Neural progenitor cell (in vitro differentiated cells): ENCODE data around the gene HDAC4. TPM values are rescaled to one million over a fixed set of nuclear protein-coding genes. Genes with fewer than 3 reads are reported as not detected.

ENCODE experiments used
- DNase-seq: peaks from one replicate; pipeline ENCODE4 v3.0.0-alpha.2; 2016; ENCODE audit warnings: low spot score
- H2AFZ ChIP-seq: fragments of 200-600 bp; sonication (generic); replicated peaks from 2 replicates; pipeline ENCODE4 v1.6.1; 2016; ENCODE audit warnings: antibody characterized with exemption
- H3F3A ChIP-seq: fragments of 200-600 bp; sonication (generic); 2 replicates; pipeline ENCODE4 v1.6.1; 2016; ENCODE audit warnings: antibody characterized with exemption, low read depth
- H3K27ac ChIP-seq: fragments of 200-600 bp; sonication (generic); 2 replicates; pipeline ENCODE4 v1.5.1; 2016; ENCODE audit warnings: mild to moderate bottlenecking
- H3K27me3 ChIP-seq: fragments of 200-600 bp; sonication (generic); 2 replicates; pipeline ENCODE4 v1.6.1; 2016; ENCODE audit warnings: mild to moderate bottlenecking, moderate library complexity
- H3K36me3 ChIP-seq: fragments of 200-600 bp; sonication (generic); 2 replicates; pipeline ENCODE4 v1.5.1; 2016
- H3K4me1 ChIP-seq: fragments of 200-600 bp; sonication (generic); 2 replicates; pipeline ENCODE4 v1.6.1; 2016; ENCODE audit warnings: mixed run types
- H3K4me2 ChIP-seq: fragments of 200-600 bp; sonication (generic); 2 replicates; pipeline ENCODE4 v1.6.1; 2016
- H3K4me3 ChIP-seq: fragments of 200-600 bp; sonication (generic); 2 replicates; pipeline ENCODE4 v1.5.1; 2016
- H3K79me2 ChIP-seq: fragments of 200-600 bp; sonication (generic); 2 replicates; pipeline ENCODE4 v1.6.1; 2016; ENCODE audit warnings: low read depth
- H3K9ac ChIP-seq: fragments of 200-600 bp; sonication (generic); 2 replicates; pipeline ENCODE4 v1.6.1; 2016
- H3K9me3 ChIP-seq: fragments of 200-600 bp; sonication (generic); 2 replicates; pipeline ENCODE4 v1.5.1; 2016; ENCODE audit warnings: low read depth
- H4K20me1 ChIP-seq: fragments of 200-600 bp; sonication (generic); 2 replicates; pipeline ENCODE4 v1.6.1; 2016; ENCODE audit warnings: low read depth
- H3K27ac Mint-ChIP-seq: 3 replicates; pipeline ENCODE4 v1.8.0; 2021; ENCODE audit warnings: mixed read lengths
- H3K27me3 Mint-ChIP-seq: 2 replicates; pipeline ENCODE4 v1.8.0; 2022; ENCODE audit warnings: low read depth, mild to moderate bottlenecking, inconsistent platforms, moderate library complexity, mixed read lengths; ENCODE audit not compliant: insufficient read depth
- H3K36me3 Mint-ChIP-seq: 3 replicates; pipeline ENCODE4 v1.8.0; 2021; ENCODE audit warnings: mixed read lengths
- H3K4me1 Mint-ChIP-seq: 3 replicates; pipeline ENCODE4 v1.8.0; 2021; ENCODE audit warnings: mixed read lengths
- H3K4me3 Mint-ChIP-seq: 3 replicates; pipeline ENCODE4 v1.8.0; 2021; ENCODE audit warnings: mild to moderate bottlenecking, moderate library complexity, mixed read lengths
- H3K9me3 Mint-ChIP-seq: 3 replicates; pipeline ENCODE4 v1.8.0; 2020; ENCODE audit warnings: mixed read lengths
- EZH2 ChIP-seq: fragments of 200-600 bp; sonication (generic); IDR thresholded peaks from 2 replicates; pipeline ENCODE4 v1.6.1; 2017; ENCODE audit warnings: antibody characterized with exemption, mild to moderate bottlenecking, moderate library complexity
- EZH2phosphoT487 ChIP-seq: fragments of 200-600 bp; sonication (generic); IDR thresholded peaks from 2 replicates; pipeline ENCODE4 v1.6.1; 2017; ENCODE audit warnings: antibody characterized with exemption
- total RNA-seq: library from RNA; depleted of rRNA; stranded (reverse); fragments of >200 nt; gene quantifications from 2 replicates; pipeline ENCODE4 v1.2.3, GENCODE V29; 2015; ENCODE audit warnings: low replicate concordance
- TF ChIP-seq, protein P1 (sequence below): fragments of 200-600 bp; sonication (generic); IDR thresholded peaks from 2 replicates; pipeline ENCODE4 v1.5.1; 2017; ENCODE audit warnings: antibody characterized with exemption, mild to moderate bottlenecking

Gene HDAC4
- total RNA-seq, 1 donor from 2014 or later: 36.0 TPM

DNA sequence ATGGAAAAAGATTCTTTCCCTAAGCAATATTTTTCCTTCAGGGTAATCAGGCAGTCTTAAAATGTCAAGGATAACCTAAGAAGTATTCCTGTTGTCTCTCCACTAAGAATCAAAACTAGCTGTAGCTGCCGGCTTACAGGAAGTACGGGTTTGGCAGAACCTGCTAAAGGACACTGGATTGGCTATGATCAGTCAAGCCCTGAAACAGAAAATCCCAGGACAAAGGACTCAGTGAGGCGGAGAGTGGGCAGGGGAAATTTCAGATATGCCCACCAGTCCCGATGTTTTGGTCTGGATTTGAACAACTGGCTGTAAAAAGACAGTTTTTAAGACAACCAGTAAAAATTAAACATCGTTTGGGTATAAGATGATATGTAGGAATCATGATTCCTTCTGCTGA, 155.7 kb downstream of the HDAC4 start:
- Histone ChIP-seq H3K27ac (no peak overlapping the region), H3K4me1 (peaks cover 32% of the 10 kb centered on the region), H3K79me2 (peaks cover 77% of the 10 kb centered on the region), H3K36me3 (no peaks in the 10 kb centered on the region), H3F3A (peaks cover under 1% of the 10 kb centered on the region), H3K4me2 (peak overlapping the region; percentile 4), H3K9me3 (no peaks in the 10 kb centered on the region), H3K27me3 (no peaks in the 10 kb centered on the region), H3K9ac (no peak overlapping the region), H3K4me3 (no peak overlapping the region), H4K20me1 (peaks cover 85% of the 10 kb centered on the region), H2AFZ (no peak overlapping the region)
- Mint-ChIP-seq H3K4me1 (peaks cover 71% of the 10 kb centered on the region), H3K36me3 (no peaks in the 10 kb centered on the region), H3K4me3 (peak overlapping the region; percentile 5), H3K9me3 (peaks cover 14% of the 10 kb centered on the region), H3K27me3 (peaks cover 4% of the 10 kb centered on the region), H3K27ac (peak overlapping the region; percentile 76)
- peak; percentile 39 for DNase-seq
- TF ChIP-seq EZH2phosphoT487: no peak
- TF ChIP-seq, protein P1, sequence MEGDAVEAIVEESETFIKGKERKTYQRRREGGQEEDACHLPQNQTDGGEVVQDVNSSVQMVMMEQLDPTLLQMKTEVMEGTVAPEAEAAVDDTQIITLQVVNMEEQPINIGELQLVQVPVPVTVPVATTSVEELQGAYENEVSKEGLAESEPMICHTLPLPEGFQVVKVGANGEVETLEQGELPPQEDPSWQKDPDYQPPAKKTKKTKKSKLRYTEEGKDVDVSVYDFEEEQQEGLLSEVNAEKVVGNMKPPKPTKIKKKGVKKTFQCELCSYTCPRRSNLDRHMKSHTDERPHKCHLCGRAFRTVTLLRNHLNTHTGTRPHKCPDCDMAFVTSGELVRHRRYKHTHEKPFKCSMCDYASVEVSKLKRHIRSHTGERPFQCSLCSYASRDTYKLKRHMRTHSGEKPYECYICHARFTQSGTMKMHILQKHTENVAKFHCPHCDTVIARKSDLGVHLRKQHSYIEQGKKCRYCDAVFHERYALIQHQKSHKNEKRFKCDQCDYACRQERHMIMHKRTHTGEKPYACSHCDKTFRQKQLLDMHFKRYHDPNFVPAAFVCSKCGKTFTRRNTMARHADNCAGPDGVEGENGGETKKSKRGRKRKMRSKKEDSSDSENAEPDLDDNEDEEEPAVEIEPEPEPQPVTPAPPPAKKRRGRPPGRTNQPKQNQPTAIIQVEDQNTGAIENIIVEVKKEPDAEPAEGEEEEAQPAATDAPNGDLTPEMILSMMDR: no peak
- TF ChIP-seq EZH2: no peak

DNA sequence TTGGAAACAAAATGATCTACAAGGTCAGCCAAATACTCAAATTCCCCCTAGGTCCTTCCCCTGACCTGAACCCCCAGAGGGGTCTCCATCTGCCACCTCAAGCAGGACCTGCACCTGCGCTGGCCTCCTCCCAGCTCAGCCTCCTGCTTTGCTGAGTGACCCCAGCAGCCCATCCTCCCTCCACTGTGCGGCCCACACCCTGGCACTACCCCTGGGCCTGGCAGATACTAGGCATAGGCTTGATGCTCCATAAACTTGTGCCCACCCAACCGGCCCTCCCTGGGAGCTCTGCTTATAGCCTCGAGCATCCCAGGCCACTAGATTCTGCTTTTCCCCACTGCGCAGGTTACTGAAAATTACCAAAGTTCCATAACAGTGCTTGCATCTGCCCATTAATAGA, 156.2 kb downstream of the HDAC4 start:
- no peaks in the 10 kb centered on the region for H3K27me3 ChIP-seq
- no peak for DNase-seq
- H3K4me3 Mint-ChIP-seq: no peak overlapping the region
- no peak overlapping the region for H2AFZ ChIP-seq
- no peaks in the 10 kb centered on the region for H3K36me3 ChIP-seq
- H3K4me1 ChIP-seq: peaks cover 37% of the 10 kb centered on the region
- peaks cover 81% of the 10 kb centered on the region for H3K79me2 ChIP-seq
- H3K9ac ChIP-seq: no peak overlapping the region
- TF ChIP-seq EZH2phosphoT487 (no peak), EZH2 (no peak)
- TF ChIP-seq, protein P1: no peak
- H3K9me3 ChIP-seq: no peaks in the 10 kb centered on the region
- peaks cover 5% of the 10 kb centered on the region for H3F3A ChIP-seq
- no peaks in the 10 kb centered on the region for H3K36me3 Mint-ChIP-seq
- H3K27ac Mint-ChIP-seq: peak overlapping the region; percentile 76
- peaks cover 14% of the 10 kb centered on the region for H3K9me3 Mint-ChIP-seq
- H3K4me3 ChIP-seq: no peak overlapping the region
- peaks cover 86% of the 10 kb centered on the region for H4K20me1 ChIP-seq
- no peak overlapping the region for H3K4me2 ChIP-seq
- peaks cover 71% of the 10 kb centered on the region for H3K4me1 Mint-ChIP-seq
- H3K27ac ChIP-seq: no peak overlapping the region
- H3K27me3 Mint-ChIP-seq: peaks cover 4% of the 10 kb centered on the region

DNA sequence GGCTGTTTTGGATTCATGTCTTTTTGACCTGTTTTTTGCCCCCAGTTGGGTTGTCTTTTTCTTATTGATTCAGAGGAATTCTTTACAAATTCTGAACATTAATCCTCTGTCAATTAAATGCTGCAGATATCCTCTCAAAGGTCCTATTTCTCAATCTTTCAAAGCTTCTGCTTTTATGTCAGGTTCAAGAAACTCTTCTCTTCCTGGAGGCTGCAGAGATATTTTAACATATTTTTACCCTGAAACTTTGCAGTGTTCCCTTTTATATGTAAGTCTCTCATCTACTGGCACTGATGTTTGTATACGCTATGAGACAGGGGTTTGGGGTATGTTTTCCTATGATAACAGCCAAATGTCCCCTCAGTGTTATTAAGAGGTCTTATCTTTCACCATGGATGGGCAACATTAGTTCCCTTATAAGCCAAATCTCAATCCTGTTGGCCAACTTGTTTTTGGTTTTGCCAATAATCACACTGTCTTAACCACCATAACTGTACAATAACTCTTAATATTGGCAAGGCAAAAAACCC, 159.3 kb downstream of the HDAC4 start:
- no peaks in the 10 kb centered on the region for H3K9me3 ChIP-seq
- H3K36me3 ChIP-seq: no peaks in the 10 kb centered on the region
- H3K4me2 ChIP-seq: no peak overlapping the region
- no peaks in the 10 kb centered on the region for H3K36me3 Mint-ChIP-seq
- H3K27me3 Mint-ChIP-seq: peaks cover 4% of the 10 kb centered on the region
- H3K27ac Mint-ChIP-seq: no peak overlapping the region
- H3K27ac ChIP-seq: no peak overlapping the region
- H3F3A ChIP-seq: peaks cover 10% of the 10 kb centered on the region
- H3K9ac ChIP-seq: no peak overlapping the region
- peaks cover 37% of the 10 kb centered on the region for H3K4me1 ChIP-seq
- H4K20me1 ChIP-seq: peaks cover 67% of the 10 kb centered on the region
- TF ChIP-seq, protein P1: no peak
- TF ChIP-seq EZH2phosphoT487: no peak
- TF ChIP-seq EZH2: no peak
- H3K9me3 Mint-ChIP-seq: peaks cover 14% of the 10 kb centered on the region
- H3K4me3 Mint-ChIP-seq: no peak overlapping the region
- H3K4me1 Mint-ChIP-seq: peaks cover 54% of the 10 kb centered on the region
- no peak overlapping the region for H3K4me3 ChIP-seq
- peaks cover 85% of the 10 kb centered on the region for H3K79me2 ChIP-seq
- no peak overlapping the region for H2AFZ ChIP-seq
- no peaks in the 10 kb centered on the region for H3K27me3 ChIP-seq
- DNase-seq: no peak
